Panc1 (cell line): ENCODE results near the gene TINAG. TPM values are rescaled to one million over a fixed set of nuclear protein-coding genes. Genes with fewer than 3 reads are reported as not detected.

Source experiments
- ATAC-seq: fragments of 200-7000 bp; cut with Tn5 transposase; 2 replicates; pipeline ENCODE4 v1.9.1; 2020; ENCODE audit warnings: mild to moderate bottlenecking, moderate library complexity
- BruUV-seq: library from RNA; stranded (reverse); fragments of 400-500 nt; replicated peaks from 2 replicates; lab custom pipeline; 2021; lab: Mats Ljungman, UMichigan
- CTCF ChIA-PET: fragments of 300-600 bp; sonication (Branson Sonifier 250); formaldehyde crosslinking; loops from one replicate; lab custom pipeline; 2022; ENCODE audit warnings: antibody characterized with exemption; lab: Charles Lee
- POLR2A ChIA-PET: fragments of 300-600 bp; sonication (Branson Sonifier 250); formaldehyde crosslinking; loops from one replicate; lab custom pipeline; 2022; ENCODE audit warnings: antibody characterized with exemption; lab: Charles Lee
- DNase-seq: peaks from one replicate; pipeline ENCODE4 v3.0.0-alpha.2; 2010; ENCODE audit warnings: low read depth, low spot score
- H3K27ac ChIP-seq: 2 replicates; pipeline ENCODE4 v1.5.1; 2011; ENCODE audit warnings: mild to moderate bottlenecking, low read length, inconsistent platforms
- H3K27me3 ChIP-seq: fragments of 200-500 bp; sonication (Bioruptor generic); 2 replicates; pipeline ENCODE4 v1.6.0; 2014; ENCODE audit warnings: low read length, inconsistent platforms; ENCODE audit not compliant: control insufficient read depth, insufficient read depth
- H3K36me3 ChIP-seq: fragments of 200-500 bp; sonication (Bioruptor generic); 2 replicates; pipeline ENCODE4 v1.5.1; 2014; ENCODE audit warnings: inconsistent platforms, mild to moderate bottlenecking, low read length, moderate library complexity; ENCODE audit not compliant: control insufficient read depth, insufficient read depth
- H3K4me1 ChIP-seq: 2 replicates; pipeline ENCODE4 v1.5.1; 2011; ENCODE audit warnings: inconsistent platforms, mild to moderate bottlenecking, low read length, moderate library complexity; ENCODE audit not compliant: control insufficient read depth, insufficient read depth
- H3K4me3 ChIP-seq, 2 experiments: 2 replicates each; pipeline ENCODE4 v1.5.1; 2011 to 2012; ENCODE audit warnings: low read depth in 2 of 2, low read length in 2 of 2, mild to moderate bottlenecking in 2 of 2, inconsistent platforms in 1 of 2, moderate library complexity in 1 of 2
- H3K9me3 ChIP-seq: fragments of 200-500 bp; sonication (Bioruptor generic); 2 replicates; pipeline ENCODE4 v1.5.1; 2014; ENCODE audit warnings: low read depth, mild to moderate bottlenecking, inconsistent platforms, low read length, moderate library complexity; ENCODE audit not compliant: control insufficient read depth, insufficient read depth
- CTCF ChIP-seq: fragments of 450-650 bp; IDR thresholded peaks from 2 replicates; pipeline ENCODE4 v1.5.1; 2017; ENCODE audit warnings: mild to moderate bottlenecking
- POLR2AphosphoS5 ChIP-seq: IDR thresholded peaks from 2 replicates; pipeline ENCODE4 v1.6.1; 2012; ENCODE audit warnings: mild to moderate bottlenecking, low read depth, low read length, moderate library complexity
- REST ChIP-seq, 2 experiments: IDR thresholded peaks; 2 replicates each; pipeline ENCODE4 v1.6.1; 2011 to 2012; ENCODE audit warnings: low read depth in 2 of 2, control low read depth in 1 of 2, low read length in 1 of 2, mild to moderate bottlenecking in 1 of 2, moderate library complexity in 1 of 2; ENCODE audit not compliant: insufficient read depth in 1 of 2
- SIN3A ChIP-seq: IDR thresholded peaks from 2 replicates; pipeline ENCODE4 v1.6.1; 2012; ENCODE audit warnings: low read depth, mild to moderate bottlenecking, low read length, moderate library complexity, borderline replicate concordance; ENCODE audit not compliant: insufficient read depth
- TCF7L2 ChIP-seq: IDR thresholded peaks from 2 replicates; pipeline ENCODE4 v1.6.1; 2011; ENCODE audit warnings: mild to moderate bottlenecking, low read depth, low read length, inconsistent platforms
- in situ Hi-C: cut with HindIII; loops from 2 replicates; pipeline ENCODE4 v1.10.0; 2016; ENCODE audit warnings: low sequenced_read_pairs, low pct_unique_long_range_greater_than_20kb
- intact Hi-C: fragments of 100-400 bp; cut with micrococcal nuclease; formaldehyde crosslinking; loops from one replicate; pipeline ENCODE4 v1.10.0; 2022; ENCODE audit not compliant: unreplicated experiment
- total RNA-seq: library from RNA; stranded (reverse); gene quantifications from one replicate; pipeline ENCODE4 v1.2.1, GENCODE V29; 2021; ENCODE audit not compliant: unreplicated experiment

The TINAG gene
- total RNA-seq, 1 experiment from 2014 or later = not detected

GRCh38 chr6:54354608-54355007, 46.4 kb downstream of the TINAG start:
- no peak overlapping the region for H3K27ac ChIP-seq
- no peak for ATAC-seq
- DNase-seq = no peak
- H3K9me3 ChIP-seq = peaks cover 1% of the 10 kb centered on the region; the same call in 1 of the 2 replicates
- no peak overlapping the region for H3K4me3 ChIP-seq
- intact Hi-C loops = no loop called here
- ChIA-PET POLR2A (no interaction called here), CTCF (no interaction called here)
- H3K4me1 ChIP-seq = no peaks in the 10 kb centered on the region
- in situ Hi-C loops = no loop called here
- TF ChIP-seq SIN3A (no peak), POLR2AphosphoS5 (no peak), TCF7L2 (no peak), REST (IDR thresholded peaks at IDR 0.05; ENCODE audit: insufficient read depth in 1 of 2, low read depth in 2 of 2, low read length in 1 of 2) (no peak), CTCF (no peak)
- H3K36me3 ChIP-seq = no peaks in the 10 kb centered on the region
- no TSS peak for BruUV-seq
- H3K27me3 ChIP-seq = no peaks in the 10 kb centered on the region

GRCh38 chr6:54357141-54357540, 48.9 kb downstream of the TINAG start:
- DNase-seq (no peak), ATAC-seq (no peak)
- Histone ChIP-seq H3K27me3 (no peaks in the 10 kb centered on the region), H3K27ac (no peak overlapping the region), H3K9me3 (no peaks in the 10 kb centered on the region), H3K36me3 (no peaks in the 10 kb centered on the region), H3K4me3 (no peak overlapping the region), H3K4me1 (no peaks in the 10 kb centered on the region)
- intact Hi-C loops = no loop called here
- ChIA-PET CTCF (interaction anchor here (0.5 kb wide), 1 partner anchor 72 kb away, joined by 6 read pairs; no protein-coding TSS in a partner anchor), POLR2A (interaction anchor here (0.6 kb wide), 1 partner anchor 21 kb away, joined by 3 read pairs; no protein-coding TSS in a partner anchor)
- BruUV-seq = no TSS peak
- TF ChIP-seq POLR2AphosphoS5 (no peak), SIN3A (no peak), CTCF (no peak), TCF7L2 (no peak), REST (IDR thresholded peaks at IDR 0.05; ENCODE audit: insufficient read depth in 1 of 2, low read depth in 2 of 2, low read length in 1 of 2) (no peak)
- in situ Hi-C loops = no loop called here
